HG03342 (cell line): ENCODE measurements around the gene RRP1.
"Not testable (repeated sequence)": the region's sequence is repeated elsewhere in the genome, so short reads cannot be mapped to it uniquely, and the experiment has no call there.

ENCODE experiments used
- ATAC-seq: cut with Tn5 transposase; IDR thresholded peaks from one replicate; pipeline ENCODE4 v1.9.1; 2021; ENCODE audit warnings: mild to moderate bottlenecking, moderate library complexity; ENCODE audit not compliant: unreplicated experiment

The RRP1 gene

GRCh38 chr21:43815107-43815613 is 25.8 kb downstream of the RRP1 start:
- no peak for ATAC-seq

DNA sequence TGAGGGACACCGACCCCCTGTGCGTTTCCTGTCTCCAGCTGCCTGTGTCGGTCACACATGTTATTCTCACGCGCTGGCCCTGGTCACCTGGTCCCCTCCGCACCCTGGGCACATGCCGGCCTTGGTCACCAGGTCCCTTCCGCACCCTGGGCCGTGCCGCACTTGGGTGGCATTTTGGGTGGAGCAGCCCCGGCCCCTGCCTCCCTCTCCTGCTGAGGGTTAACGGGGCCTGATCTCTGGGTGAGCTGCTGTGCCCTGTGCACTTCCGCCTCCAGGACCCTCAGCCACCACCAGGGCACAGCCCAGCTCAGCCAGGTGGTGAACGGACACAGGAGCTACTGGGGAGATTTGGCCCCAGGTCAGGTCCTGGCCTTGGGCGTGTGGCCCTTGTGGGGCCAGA is 26.6 kb downstream of the RRP1 start:
- no peak for ATAC-seq

DNA sequence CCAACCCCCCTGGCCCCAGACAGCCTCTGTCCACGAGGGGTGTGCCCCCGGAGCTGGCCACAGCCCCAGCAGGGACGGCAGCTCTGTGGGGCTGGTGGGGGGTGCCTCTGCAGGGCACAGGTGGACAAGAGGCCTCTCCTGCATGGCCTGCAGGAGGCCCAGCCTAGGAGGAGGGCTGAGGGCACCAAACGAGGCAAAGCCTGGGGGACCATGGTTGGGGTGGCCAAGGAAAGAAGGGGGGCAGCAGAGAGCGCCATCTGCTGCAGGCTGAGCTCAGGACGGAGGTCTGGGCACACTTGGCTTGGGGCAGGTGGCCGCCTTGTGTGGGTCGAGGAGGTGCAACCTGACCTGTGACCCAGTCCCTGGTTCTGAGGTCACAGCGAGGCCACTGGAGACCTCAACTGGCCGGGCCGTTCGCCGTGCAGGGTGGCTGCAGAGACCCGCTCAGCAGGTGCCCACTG is 27.3 kb downstream of the RRP1 start:
- ATAC-seq = no peak

DNA sequence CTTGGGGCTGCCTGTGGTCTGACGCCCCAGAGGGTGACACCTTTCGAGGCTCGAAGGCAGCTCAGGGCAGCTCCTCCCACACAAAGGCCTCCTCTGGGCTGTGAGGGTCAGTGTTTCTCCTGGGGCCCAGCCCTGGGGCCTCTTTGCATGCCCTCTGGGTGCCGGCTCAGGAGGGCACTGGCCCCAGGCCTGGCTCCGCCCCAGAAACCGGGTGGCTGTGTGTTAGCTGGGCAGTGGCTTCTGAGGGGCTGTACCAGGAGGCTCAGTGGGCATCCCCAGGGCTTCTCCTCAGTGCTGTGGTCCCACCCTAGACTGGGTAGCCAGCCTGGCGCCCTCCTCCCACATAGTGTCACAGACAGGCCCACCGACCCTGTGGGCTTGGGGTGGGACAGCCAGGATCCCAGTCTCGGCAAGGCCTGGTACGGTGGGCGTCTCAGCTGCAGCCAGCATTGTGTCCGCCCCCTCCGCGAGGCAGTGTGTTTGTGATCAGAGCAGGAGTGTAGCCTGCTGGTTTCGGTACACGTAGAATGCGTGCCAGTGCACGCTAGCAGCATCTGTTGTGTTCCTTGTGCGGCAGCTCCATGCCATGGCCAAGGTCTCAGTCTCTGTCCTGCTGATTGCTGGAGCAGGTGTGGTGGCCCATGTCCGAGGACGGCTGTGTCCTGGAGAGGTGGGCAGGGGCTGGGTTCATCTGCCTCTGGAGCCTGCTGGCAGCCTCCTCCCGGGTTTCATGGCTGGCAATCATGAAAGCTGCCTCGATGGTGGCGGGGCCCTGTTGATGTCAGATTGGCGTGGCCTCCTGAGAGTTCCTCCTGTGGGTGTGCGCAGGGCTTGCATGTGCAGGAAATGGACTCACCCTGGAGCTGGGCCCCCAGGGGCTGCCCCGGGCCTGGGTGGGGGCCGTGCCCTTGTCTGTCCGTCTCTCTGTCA is 28.0 kb downstream of the RRP1 start:
- no peak for ATAC-seq

GRCh38 chr21:43818685-43819084 is 29.3 kb downstream of the RRP1 start:
- ATAC-seq = no peak

GRCh38 chr21:43819511-43820405 is 30.4 kb downstream of the RRP1 start:
- no peak for ATAC-seq

DNA sequence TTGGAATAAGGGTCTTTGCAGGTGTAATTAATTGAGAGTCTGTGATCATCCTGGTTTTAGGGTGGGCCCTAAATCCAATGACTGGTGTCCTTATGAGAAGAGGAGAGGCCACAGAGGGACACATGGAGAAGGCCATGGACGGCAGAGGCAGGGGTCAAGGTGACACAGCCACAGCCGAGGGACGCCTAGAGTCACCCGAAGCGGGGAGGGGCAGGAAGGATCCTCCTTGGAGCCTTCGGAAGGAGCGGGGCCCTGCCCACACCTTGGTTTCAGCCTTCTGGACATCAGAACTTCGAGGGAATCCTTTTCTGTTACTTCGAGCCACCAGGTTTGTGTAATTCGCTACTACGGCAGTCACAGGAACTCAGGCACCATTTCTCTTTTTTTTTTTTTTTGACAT is 31.1 kb downstream of the RRP1 start:
- no peak for ATAC-seq

DNA sequence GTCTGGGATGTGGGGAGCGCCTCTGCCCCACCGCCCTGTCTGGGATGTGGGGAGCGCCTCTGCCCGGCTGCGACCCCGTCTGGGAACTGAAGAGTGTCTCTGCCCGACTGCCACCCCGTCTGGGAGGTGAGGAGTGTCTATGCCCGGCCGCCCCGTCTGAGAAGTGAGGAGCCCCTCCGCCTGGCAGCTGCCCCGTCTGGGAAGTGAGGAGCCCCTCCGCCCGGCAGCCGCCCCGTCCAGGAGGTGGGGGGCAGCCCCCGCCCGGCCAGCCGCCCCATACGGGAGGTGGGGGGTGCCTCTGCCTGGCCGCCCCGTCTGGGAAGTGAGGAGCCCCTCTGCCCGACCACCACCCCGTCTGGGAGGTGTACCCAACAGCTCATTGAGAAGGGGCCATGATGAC is 32.8 kb downstream of the RRP1 start:
- not testable (repeated sequence) for ATAC-seq

- ATAC-seq = not testable (repeated sequence)
Measured at GRCh38 chr21:43822741-43823140, 33.4 kb downstream of the RRP1 start.

DNA sequence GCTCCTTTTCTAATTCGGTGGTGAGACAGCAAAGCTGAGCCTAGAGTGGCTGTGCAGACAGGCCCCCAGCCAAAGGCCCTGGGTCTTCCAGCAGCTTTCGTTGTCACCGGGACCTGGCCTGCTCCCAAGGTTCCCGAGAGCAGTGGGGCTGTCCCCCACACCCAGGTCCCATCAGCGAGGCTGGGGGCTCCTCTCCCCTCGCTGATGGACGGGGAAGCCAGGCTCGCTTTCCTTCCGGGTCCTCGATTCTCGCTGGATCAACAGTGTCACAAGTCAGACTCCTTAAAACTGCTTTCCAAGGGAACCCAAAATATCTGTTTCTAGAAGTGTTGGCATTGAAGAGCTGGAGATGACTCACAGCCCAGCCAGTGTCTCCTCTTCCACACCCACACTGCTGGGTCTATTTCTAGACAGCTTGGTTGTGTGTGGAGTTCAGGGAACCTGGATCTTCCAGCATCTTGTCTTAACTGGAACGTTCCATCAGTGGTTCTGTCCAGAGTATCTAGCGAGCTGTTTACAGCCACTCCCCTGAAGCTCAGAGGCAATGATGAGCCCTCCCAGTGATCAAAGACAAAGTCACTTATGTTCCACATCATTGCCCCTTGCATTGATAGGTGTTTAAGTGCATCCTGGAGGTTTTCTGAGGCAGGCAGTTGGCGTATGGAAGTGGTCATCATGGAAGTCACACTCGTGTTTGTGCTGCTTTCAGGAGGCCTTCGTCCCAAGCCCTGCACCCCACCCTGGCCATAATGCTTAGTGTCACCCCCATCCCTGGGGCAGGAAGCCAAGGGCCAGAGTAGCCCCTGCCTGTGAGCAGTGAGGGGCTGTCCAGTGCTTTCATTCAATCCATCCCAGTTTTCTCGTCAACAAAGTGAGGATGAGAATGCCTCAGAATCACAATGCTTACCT is 35.2 kb downstream of the RRP1 start:
- ATAC-seq = no peak

DNA sequence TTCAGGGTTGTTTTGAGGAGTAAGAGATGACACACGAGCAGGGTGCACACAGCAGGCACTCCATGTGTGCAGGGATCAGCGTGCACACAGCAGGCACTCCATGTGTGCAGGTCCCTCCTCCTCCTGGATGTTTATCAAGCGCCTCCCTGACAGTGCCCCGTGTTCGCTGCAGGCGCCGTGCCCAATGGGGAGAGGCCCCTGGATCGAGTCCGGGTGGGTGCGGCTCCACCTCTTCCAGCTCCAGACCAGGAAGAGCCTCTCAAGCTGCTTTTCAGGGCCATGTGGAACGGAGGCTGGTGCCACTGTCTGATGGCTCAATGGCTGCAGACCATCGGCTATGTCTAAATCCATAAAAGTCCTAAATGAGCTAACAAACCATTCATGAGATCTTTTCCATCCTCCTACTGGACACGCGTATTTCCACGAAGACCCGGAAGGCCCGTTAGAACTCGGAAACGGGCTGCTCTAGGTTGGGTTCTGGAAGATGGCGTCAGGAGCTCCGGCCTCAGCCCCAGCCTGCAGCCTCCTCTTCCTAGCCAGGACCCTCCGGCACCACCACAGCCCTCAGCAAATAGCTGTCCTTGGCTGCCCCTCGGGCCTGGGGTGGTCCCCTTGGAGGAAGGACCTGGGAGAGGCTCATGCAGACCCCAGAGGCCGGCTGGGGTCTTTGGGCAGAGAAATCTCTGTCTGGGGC is 36.0 kb downstream of the RRP1 start:
- ATAC-seq = no peak

DNA sequence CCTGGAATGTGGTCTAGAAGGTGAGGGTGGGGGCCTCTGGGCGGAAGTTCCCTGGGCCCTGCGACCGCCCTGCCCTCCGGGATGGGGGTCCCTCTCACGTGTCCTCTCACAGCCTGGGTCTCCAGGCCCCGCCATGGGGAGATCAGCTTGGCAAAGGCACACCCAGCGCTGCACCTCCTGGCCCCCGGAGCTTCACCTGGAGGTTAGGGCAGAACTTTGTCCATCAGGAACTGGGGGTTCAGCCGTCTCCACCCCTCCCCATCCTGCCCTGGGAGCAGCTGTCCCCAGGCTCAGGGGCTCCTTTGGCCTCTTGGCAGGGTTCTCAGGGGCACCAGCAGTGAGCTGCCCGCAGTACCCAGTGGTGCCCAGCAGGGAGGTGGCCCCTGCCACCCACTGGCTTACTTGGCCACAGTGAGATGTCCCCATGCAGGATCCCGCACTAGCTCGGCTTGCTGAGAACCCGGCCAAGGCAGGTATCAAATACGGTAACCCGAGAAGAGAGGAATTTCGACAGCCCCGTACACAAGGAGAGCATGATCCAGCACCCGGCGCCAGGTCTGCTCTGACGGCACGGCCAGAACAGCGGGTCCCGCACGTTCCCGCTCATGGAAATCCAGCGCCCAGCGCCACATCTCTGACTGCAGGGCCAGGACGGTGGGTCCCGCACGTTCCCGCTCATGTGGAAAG is 36.7 kb downstream of the RRP1 start:
- ATAC-seq = no peak

GRCh38 chr21:43826623-43826974 is 37.2 kb downstream of the RRP1 start:
- no peak for ATAC-seq

DNA sequence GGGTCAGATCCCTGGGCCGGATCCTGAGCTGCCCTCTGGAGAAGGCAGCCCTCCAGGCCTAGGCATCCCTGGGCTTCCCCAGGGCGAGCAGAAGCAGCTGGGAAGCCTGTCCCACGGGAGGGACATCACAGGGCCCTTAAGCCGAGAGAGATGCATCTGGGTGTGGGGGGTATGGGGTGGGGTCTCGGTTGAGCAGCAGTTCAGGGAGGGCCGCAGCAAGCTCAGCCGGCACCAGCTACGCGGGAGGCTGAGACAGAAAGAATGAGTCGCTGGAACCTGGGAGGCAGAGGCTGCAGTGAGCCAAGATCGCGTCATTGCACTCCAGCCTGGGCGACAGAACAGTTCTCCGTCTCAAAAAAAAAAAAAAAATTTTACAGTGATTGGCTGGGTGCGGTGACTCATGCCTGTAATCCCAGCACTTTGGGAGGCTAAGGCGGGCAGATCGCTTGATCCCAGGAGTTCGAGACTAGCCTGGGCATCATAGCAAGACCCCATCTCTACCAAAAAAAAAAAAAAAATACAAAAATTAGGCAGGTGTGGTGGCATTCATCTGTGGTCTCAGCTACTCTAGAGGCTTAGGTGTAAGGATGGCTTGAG is 37.7 kb downstream of the RRP1 start:
- ATAC-seq = no peak

DNA sequence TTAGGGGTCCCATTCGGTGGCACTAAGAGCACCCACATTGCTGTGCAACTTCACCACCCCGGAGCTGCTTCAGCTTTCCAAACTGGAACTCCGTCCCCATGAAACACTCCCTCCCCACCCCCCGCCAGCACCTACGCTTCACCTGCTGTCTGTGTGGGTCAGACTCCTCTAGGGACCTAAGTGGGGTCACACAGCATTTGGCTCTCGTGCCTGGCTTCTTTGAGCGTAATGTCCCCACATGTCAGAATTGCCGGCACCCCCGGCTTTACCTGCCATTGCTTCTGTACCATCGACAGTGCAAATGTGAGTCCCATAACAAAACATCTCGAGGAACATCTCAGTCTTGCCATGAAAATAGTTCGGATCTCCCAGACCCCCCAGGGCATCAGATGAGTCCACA is 39.8 kb downstream of the RRP1 start:
- no peak for ATAC-seq

DNA sequence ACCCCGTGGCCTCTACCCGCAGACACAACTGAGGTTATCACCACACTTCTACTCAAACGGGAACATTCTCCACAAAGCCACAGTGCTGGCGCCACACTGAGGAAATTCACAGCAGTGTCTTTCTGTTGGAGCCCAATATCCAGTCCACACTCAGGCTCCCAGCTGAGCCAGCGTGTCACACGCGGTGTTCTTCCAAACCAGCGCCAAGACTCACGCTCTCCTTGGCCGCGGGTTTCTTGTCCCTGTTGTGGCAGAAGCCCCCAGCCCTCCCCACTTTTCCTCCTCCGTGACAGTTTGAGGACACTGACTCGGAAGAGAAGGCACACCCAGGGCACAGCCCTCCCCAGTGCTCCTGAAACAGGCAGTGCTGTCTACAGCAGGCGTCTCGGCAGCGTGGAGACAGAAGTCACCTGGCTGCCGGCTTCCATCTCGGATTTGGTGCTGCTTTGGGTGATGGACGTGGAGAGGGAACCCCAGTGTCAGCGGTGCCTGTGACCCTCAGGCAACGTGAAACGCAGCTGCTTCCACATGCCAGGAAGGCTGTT is 40.3 kb downstream of the RRP1 start:
- no peak for ATAC-seq

DNA sequence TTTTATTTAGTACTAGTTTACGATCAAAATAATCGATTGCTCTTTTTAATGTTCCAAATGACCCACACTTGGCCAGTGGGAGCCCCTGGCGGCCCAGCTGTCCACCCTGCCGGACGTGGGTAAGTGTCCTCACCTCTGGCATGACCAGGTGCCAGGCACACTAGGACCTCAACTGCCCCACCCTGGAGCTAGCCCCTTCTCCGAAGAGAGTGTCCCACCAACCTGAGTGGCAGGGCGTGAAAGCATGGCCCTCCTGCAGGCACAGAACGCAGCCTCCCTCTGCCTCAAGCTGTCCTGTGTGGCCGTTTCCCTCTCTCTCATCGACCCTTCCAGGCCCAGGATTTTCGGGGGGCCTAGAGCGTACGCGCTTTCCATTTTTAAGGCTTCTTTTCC is 42.8 kb downstream of the RRP1 start:
- no peak for ATAC-seq

GRCh38 chr21:43832648-43833047 is 43.3 kb downstream of the RRP1 start:
- ATAC-seq = no peak
